HPDE6-E6E7 (cell line): ENCODE results near the gene MYLK.

Source experiments
- DNase-seq: peaks from one replicate; pipeline ENCODE4 v3.0.0; 2011; ENCODE audit warnings: missing footprints; ENCODE audit errors: extremely low spot score

Gene MYLK

DNA sequence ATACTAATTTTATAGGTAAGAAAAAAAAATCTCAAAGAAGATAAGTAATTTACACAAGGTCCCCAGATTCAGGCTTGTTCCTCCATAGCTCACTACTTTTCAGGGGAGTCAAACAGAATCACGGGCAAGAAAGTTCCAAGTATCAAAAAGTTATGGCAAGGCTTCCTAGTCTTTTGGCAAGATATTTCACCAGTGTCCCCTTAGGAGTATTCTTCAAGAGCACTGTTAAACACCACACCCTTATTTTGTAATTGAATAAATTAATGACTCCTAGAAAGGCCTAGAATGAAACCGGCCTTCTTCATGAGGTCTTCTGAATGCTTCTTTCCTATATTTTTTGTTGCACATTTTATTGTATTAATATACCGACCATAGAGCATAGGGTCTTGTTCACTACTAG is 109.7 kb downstream of the MYLK start:
- DNase-seq, result no peak

GRCh38 chr3:123773681-123774431 is 110.3 kb downstream of the MYLK start:
- no peak for DNase-seq

DNA sequence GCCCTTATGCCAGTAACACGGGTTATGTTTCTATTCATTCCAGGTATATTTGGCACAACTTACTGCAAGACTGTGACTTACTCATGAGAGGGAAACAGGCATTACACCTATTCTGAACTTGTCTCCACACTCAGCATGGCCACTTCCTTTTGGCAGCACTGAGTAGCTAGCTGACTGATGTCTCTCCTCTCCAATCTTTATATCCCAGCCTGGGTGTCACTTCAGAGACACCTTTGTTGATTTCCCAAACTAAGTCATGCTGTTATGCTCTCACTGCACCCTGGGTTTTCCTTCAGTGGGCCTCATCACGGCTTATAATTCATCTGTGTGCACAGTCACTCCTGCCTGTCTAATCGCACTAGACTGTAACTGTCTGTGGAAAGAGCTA is 114.8 kb downstream of the MYLK start:
- no peak for DNase-seq

GRCh38 chr3:123768480-123769355 is 115.4 kb downstream of the MYLK start:
- no peak for DNase-seq

- DNase-seq, result no peak
These were observed 116.4 kb downstream of the MYLK start for GRCh38 chr3:123767564-123768292.

- no peak for DNase-seq
These were observed 117.1 kb downstream of the MYLK start for GRCh38 chr3:123767009-123767372.

GRCh38 chr3:123766193-123767008 is 117.7 kb downstream of the MYLK start:
- no peak for DNase-seq

DNA sequence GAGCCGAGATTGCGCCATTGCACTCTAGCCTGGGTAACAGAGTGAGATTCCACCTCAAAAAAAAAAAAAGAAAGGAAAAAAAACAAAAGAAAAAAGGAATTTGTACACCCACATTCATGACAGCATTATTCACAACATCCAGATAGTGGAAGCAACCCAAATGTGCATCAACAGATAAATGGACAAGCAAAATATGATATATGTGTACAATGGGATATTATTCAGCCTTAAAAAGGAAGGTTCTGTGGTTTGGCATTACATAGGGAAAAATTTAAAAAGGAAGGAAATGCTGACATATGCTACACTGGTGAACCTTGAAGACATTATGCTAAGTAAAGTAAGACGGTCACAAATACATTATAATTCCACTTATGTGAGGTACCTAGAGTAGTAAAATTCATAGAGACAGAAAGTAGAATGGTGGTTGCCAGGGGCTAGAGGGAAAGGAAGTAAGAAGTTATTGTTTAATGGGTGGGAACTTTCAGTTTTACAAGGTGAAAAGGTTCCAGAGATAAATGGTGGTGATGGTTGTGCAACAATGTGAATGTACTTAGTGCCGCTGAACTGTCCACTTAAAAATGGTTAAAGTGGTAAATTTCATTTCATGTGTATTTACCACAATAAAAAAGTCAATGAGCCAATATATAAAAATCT is 118.5 kb downstream of the MYLK start:
- DNase-seq, result no peak

GRCh38 chr3:123764647-123765046 is 119.5 kb downstream of the MYLK start:
- DNase-seq, result no peak

- no peak for DNase-seq
These were observed 121.3 kb downstream of the MYLK start for GRCh38 chr3:123762805-123763204.

DNA sequence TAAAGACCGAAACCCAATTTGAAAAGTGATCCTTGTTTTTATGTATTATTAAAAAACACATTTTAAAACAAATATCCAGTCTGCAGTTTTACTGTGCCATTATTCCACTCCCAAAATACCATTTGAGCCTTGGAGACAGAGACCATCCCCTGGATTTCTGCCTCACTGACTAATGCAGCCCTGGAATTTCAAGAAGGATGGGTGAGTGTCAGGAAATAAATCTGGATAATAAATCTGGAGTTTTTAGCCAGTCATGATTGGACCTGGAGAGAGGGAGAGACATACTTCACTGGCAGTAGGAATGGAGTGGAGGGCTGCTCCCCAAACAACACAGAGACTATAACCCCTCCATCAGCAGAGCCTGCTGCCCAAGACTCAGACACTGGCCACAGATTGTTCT is 123.3 kb downstream of the MYLK start:
- no peak for DNase-seq

GRCh38 chr3:123759871-123760270 is 124.3 kb downstream of the MYLK start:
- no peak for DNase-seq

DNA sequence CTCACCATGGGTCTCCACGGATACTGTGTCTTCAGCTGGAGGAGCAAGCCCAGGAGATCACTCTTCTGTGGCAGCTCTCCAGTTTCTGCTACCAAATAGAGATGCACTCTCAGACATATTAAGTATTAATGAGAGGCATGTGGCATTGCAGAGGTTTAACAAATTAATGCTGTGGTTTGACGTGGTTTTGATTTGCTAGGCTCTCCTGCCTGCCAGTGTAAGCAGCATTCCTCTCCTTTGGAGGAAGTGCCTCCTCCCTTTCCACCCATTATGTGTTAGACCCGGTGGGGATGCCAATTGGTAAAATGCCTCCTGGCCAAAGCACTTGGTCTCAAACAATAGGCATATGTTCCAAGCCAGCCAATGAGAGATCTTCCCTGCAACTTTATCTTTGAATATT is 124.8 kb downstream of the MYLK start:
- DNase-seq, result no peak

DNA sequence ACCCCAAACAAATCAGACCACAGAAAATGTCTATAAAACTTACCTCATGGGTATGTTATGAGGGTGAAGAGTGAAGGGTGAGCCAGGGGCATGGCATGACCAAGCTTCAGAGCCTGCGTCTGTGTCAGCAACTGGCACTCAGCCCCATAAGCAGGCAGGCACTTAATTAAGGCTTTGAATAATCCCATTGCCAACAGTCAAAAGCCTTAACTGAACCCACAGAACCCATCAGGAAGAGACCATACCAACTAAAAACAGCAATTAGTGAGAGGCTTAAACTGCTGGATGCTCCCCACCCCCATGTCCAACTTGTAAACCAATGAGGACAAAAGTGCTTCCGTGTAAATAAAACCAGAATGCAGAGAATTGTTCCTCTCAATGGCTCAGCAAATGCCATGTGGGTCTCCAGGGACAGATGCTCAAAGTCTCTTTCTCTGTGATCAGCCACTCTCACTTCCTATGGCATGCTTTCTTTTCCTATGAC is 126.0 kb downstream of the MYLK start:
- DNase-seq, result no peak

GRCh38 chr3:123757281-123757940 is 126.7 kb downstream of the MYLK start:
- DNase-seq, result no peak

- no peak for DNase-seq
These were observed 128.6 kb downstream of the MYLK start for GRCh38 chr3:123755501-123755900.

DNA sequence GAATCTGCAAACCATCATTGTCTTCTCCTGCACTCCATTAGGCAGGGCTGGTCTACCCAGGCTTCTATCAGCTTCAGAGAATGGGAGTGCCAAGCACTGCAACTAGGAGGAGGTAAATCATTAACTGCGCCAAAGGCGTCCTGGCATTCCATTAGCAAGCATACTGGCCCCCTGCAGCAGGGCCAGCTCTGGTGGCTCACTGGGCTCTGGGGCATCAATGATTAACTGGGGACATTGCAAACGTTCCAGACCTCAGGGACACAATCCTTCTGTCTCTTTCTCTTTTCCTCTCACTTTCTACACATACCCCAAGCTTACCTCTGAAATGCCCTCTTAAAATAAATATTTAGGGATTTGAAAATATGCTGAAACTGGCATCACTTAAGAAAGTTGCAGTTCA is 129.0 kb downstream of the MYLK start:
- no peak for DNase-seq

GRCh38 chr3:123753286-123753685 is 130.8 kb downstream of the MYLK start:
- DNase-seq, result no peak

- DNase-seq, result no peak
These were observed 131.9 kb downstream of the MYLK start for GRCh38 chr3:123752228-123752627.

DNA sequence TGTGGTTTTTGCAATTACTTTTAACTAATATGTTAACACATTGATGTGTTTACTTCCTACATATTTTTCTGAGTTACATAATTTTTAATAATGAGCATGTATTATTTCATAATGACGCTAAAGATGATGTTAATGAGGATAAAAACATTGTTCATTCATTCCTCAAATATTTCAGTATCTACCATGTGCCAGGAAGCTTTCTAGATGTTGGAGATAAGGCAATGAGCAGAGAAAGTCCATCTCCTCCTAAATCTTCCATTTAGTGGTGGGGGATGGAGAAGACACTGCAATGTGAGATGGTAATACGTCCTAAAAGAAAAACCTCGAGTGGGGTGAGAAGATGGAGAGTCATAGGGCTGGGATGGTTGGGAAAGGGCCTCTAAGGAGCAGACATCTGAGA is 132.7 kb downstream of the MYLK start:
- DNase-seq, result no peak
